ENCODE results near the gene TAF5. TPM values are rescaled to one million over a fixed set of nuclear protein-coding genes. Genes with fewer than 3 reads are reported as not detected.
"Not testable (repeated sequence)": the region's sequence is repeated elsewhere in the genome, so short reads cannot be mapped to it uniquely, and the experiment has no call there.

TAF5 gene
- total and polyA plus RNA-seq, 2 donors from 2014 or later: 1.5 to 2.5 TPM

GRCh38 chr10:103350517-103351260, 17.1 kb upstream of the TAF5 start, which contains the start of gene PCGF6:
Gene PCGF6 (minus strand): TSS chr10:103351140. CDS start chr10:103351066, 74 bp downstream.
- intact Hi-C loops (cut with DNase I): no loop called here
- H3K27ac ChIP-seq (ENCODE audit: low read depth in 2 of 2, low read length in 2 of 2): peak within 1 kb of the TSS; percentile 41 to 64
- H3K9ac ChIP-seq (ENCODE audit: low read length in 3 of 3): peak within 1 kb of the TSS; percentile 69 to 85 (median 77)
- H3K4me1 ChIP-seq (ENCODE audit: control insufficient read depth in 2 of 3, insufficient read depth in 2 of 3, low read depth in 1 of 3, low read length in 3 of 3): peaks cover 0 to 2% (median 0%) of the 10 kb centered on the region in 3 donors
- DNase-seq (peak; percentile 91 to 96 (median 92)), FAIRE-seq (no peak)
- H3K36me3 ChIP-seq (ENCODE audit: control insufficient read depth in 2 of 3, insufficient read depth in 3 of 3, low read length in 3 of 3): peaks cover 0 to 4% (median 0%) of the 10 kb centered on the region in 3 donors
- H3K4me3 ChIP-seq (ENCODE audit: low read length in 3 of 3): peak within 1 kb of the TSS; percentile 59 to 72 (median 67)
- no peak for TF ChIP-seq CTCF (IDR thresholded peaks at IDR 0.05; ENCODE audit: borderline replicate concordance, extremely low read depth, insufficient read depth)
- no peaks in the 10 kb centered on the region for H3K27me3 ChIP-seq (ENCODE audit: control insufficient read depth, insufficient read depth, low read length)
- no peaks in the 10 kb centered on the region for H3K9me3 ChIP-seq (ENCODE audit: control insufficient read depth in 2 of 3, insufficient read depth in 1 of 3, low read length in 3 of 3)

GRCh38 chr10:103353281-103353680, 14.5 kb upstream of the TAF5 start:
- FAIRE-seq (no peak), DNase-seq (no peak)
- no peaks in the 10 kb centered on the region for H3K36me3 ChIP-seq (ENCODE audit: control insufficient read depth in 2 of 3, insufficient read depth in 3 of 3, low read length in 3 of 3)
- H3K27me3 ChIP-seq (ENCODE audit: control insufficient read depth, insufficient read depth, low read length): no peaks in the 10 kb centered on the region
- peaks cover 0 to 2% (median 0%) of the 10 kb centered on the region in 3 donors for H3K4me1 ChIP-seq (ENCODE audit: control insufficient read depth in 2 of 3, insufficient read depth in 2 of 3, low read depth in 1 of 3, low read length in 3 of 3)
- no peaks in the 10 kb centered on the region for H3K9me3 ChIP-seq (ENCODE audit: control insufficient read depth in 2 of 3, insufficient read depth in 1 of 3, low read length in 3 of 3)
- intact Hi-C loops (cut with DNase I): no loop called here
- no peak overlapping the region for H3K4me3 ChIP-seq (ENCODE audit: low read length in 3 of 3)
- no peak overlapping the region for H3K9ac ChIP-seq (ENCODE audit: low read length in 3 of 3)
- TF ChIP-seq CTCF (IDR thresholded peaks at IDR 0.05; ENCODE audit: borderline replicate concordance, extremely low read depth, insufficient read depth): no peak
- H3K27ac ChIP-seq (ENCODE audit: low read depth in 2 of 2, low read length in 2 of 2): no peak overlapping the region

GRCh38 chr10:103354567-103354966, 13.2 kb upstream of the TAF5 start:
- DNase-seq; H3K4me3 ChIP-seq (ENCODE audit: low read length in 3 of 3); H3K4me1 ChIP-seq (ENCODE audit: control insufficient read depth in 2 of 3, insufficient read depth in 2 of 3, low read depth in 1 of 3, low read length in 3 of 3); FAIRE-seq; H3K9ac ChIP-seq (ENCODE audit: low read length in 3 of 3); H3K36me3 ChIP-seq (ENCODE audit: control insufficient read depth in 2 of 3, insufficient read depth in 3 of 3, low read length in 3 of 3); intact Hi-C loops (cut with DNase I); H3K9me3 ChIP-seq (ENCODE audit: control insufficient read depth in 2 of 3, insufficient read depth in 1 of 3, low read length in 3 of 3); H3K27me3 ChIP-seq (ENCODE audit: control insufficient read depth, insufficient read depth, low read length); H3K27ac ChIP-seq (ENCODE audit: low read depth in 2 of 2, low read length in 2 of 2): not testable (repeated sequence)

GRCh38 chr10:103355906-103356599, 11.7 kb upstream of the TAF5 start:
- Histone ChIP-seq H3K36me3 (ENCODE audit: control insufficient read depth in 2 of 3, insufficient read depth in 3 of 3, low read length in 3 of 3) (no peaks in the 10 kb centered on the region), H3K27me3 (ENCODE audit: control insufficient read depth, insufficient read depth, low read length) (no peaks in the 10 kb centered on the region), H3K4me1 (ENCODE audit: control insufficient read depth in 2 of 3, insufficient read depth in 2 of 3, low read depth in 1 of 3, low read length in 3 of 3) (no peaks in the 10 kb centered on the region), H3K4me3 (ENCODE audit: low read length in 3 of 3) (no peak overlapping the region), H3K9me3 (ENCODE audit: control insufficient read depth in 2 of 3, insufficient read depth in 1 of 3, low read length in 3 of 3) (no peaks in the 10 kb centered on the region), H3K27ac (ENCODE audit: low read depth in 2 of 2, low read length in 2 of 2) (no peak overlapping the region), H3K9ac (ENCODE audit: low read length in 3 of 3) (no peak overlapping the region)
- intact Hi-C loops (cut with DNase I): no loop called here
- TF ChIP-seq CTCF (IDR thresholded peaks at IDR 0.05; ENCODE audit: borderline replicate concordance, extremely low read depth, insufficient read depth): no peak
- no peak for DNase-seq
- FAIRE-seq: no peak

- H3K4me3 ChIP-seq (ENCODE audit: low read length in 3 of 3); H3K27me3 ChIP-seq (ENCODE audit: control insufficient read depth, insufficient read depth, low read length); H3K9ac ChIP-seq (ENCODE audit: low read length in 3 of 3); H3K9me3 ChIP-seq (ENCODE audit: control insufficient read depth in 2 of 3, insufficient read depth in 1 of 3, low read length in 3 of 3); FAIRE-seq; DNase-seq; intact Hi-C loops (cut with DNase I); H3K4me1 ChIP-seq (ENCODE audit: control insufficient read depth in 2 of 3, insufficient read depth in 2 of 3, low read depth in 1 of 3, low read length in 3 of 3); H3K27ac ChIP-seq (ENCODE audit: low read depth in 2 of 2, low read length in 2 of 2); H3K36me3 ChIP-seq (ENCODE audit: control insufficient read depth in 2 of 3, insufficient read depth in 3 of 3, low read length in 3 of 3): not testable (repeated sequence)
Measured at GRCh38 chr10:103359493-103359892, 8.3 kb upstream of the TAF5 start.

GRCh38 chr10:103360791-103361190, 7.0 kb upstream of the TAF5 start:
- H3K4me1 ChIP-seq (ENCODE audit: control insufficient read depth in 2 of 3, insufficient read depth in 2 of 3, low read depth in 1 of 3, low read length in 3 of 3); intact Hi-C loops (cut with DNase I); H3K9me3 ChIP-seq (ENCODE audit: control insufficient read depth in 2 of 3, insufficient read depth in 1 of 3, low read length in 3 of 3); H3K4me3 ChIP-seq (ENCODE audit: low read length in 3 of 3); H3K27ac ChIP-seq (ENCODE audit: low read depth in 2 of 2, low read length in 2 of 2); H3K36me3 ChIP-seq (ENCODE audit: control insufficient read depth in 2 of 3, insufficient read depth in 3 of 3, low read length in 3 of 3); H3K27me3 ChIP-seq (ENCODE audit: control insufficient read depth, insufficient read depth, low read length); DNase-seq; FAIRE-seq; H3K9ac ChIP-seq (ENCODE audit: low read length in 3 of 3): not testable (repeated sequence)
